Gastrocnemius medialis (tissue), 4 donors: ENCODE results near the gene LINGO1. TPM values are rescaled to one million over a fixed set of nuclear protein-coding genes. Genes with fewer than 3 reads are reported as not detected.

ENCODE experiments used
- ATAC-seq, 2 donors: fragments of 150-250 bp; one replicate each; pipeline ENCODE4 v1.9.1; 2016
- DNase-seq, 2 donors: peaks; one replicate each; pipeline ENCODE4 v3.0.0-alpha.2; 2019
- H3K27ac ChIP-seq, 4 donors: fragments of 200-600 bp; sonication (generic); 1 replicate in 1 of 4; 2 replicates in 3 of 4; pipeline ENCODE4 v1.5.1; 2016 to 2018; ENCODE audit warnings: mild to moderate bottlenecking in 2 of 4, moderate library complexity in 1 of 4
- H3K27me3 ChIP-seq, 3 donors: fragments of 200-600 bp; sonication (generic) in 2 of 3; 1 replicate in 1 of 3; 2 replicates in 2 of 3; pipeline versions ENCODE4 v1.5.1 to v1.6.0; 2016 to 2019; ENCODE audit warnings: mild to moderate bottlenecking in 1 of 3, moderate library complexity in 1 of 3
- H3K36me3 ChIP-seq, 2 donors: fragments of 200-600 bp; sonication (generic) in 1 of 2; one replicate each; pipeline ENCODE4 v1.5.1; 2017 to 2018
- H3K4me1 ChIP-seq, 2 donors: fragments of 200-600 bp; sonication (generic) in 1 of 2; one replicate each; pipeline ENCODE4 v1.5.1; 2016 to 2017; ENCODE audit warnings: mild to moderate bottlenecking in 2 of 2
- H3K4me3 ChIP-seq, 4 donors: fragments of 200-600 bp; sonication (generic) in 3 of 4; 1 replicate in 1 of 4; 2 replicates in 3 of 4; pipeline ENCODE4 v1.5.1; 2016 to 2019; ENCODE audit warnings: mild to moderate bottlenecking in 2 of 4
- H3K9me3 ChIP-seq, 3 donors: fragments of 200-600 bp; sonication (generic) in 2 of 3; 1 replicate in 1 of 3; 2 replicates in 2 of 3; pipeline ENCODE4 v1.5.1; 2016 to 2019
- CTCF ChIP-seq, 5 experiments: fragments of 450-650 bp in 3 of 5; fragments of 200-600 bp in 2 of 5; sonication (generic) in 2 of 5; IDR thresholded peaks in 4 of 5; conservative IDR thresholded peaks in 1 of 5; 1 replicate in 4 of 5; 2 replicates in 1 of 5; pipeline ENCODE4 v1.5.1; 2016 to 2019; ENCODE audit warnings: antibody characterized with exemption in 5 of 5, mild to moderate bottlenecking in 3 of 5, moderate library complexity in 3 of 5
- POLR2A ChIP-seq, 2 donors: fragments of 450-650 bp; IDR thresholded peaks; one replicate each; pipeline ENCODE4 v1.6.1; 2017; ENCODE audit warnings: antibody characterized with exemption in 2 of 2, mild to moderate bottlenecking in 2 of 2, moderate library complexity in 2 of 2
- in situ Hi-C, 4 donors: fragments of 200-750 bp; cut with MboI; loops; one replicate each; pipeline versions ENCODE4 v1.15.0 to v1.8.0; 2017; ENCODE audit warnings: low sequenced_read_pairs in 4 of 4
- intact Hi-C: fragments of 100-400 bp; cut with DNase I; formaldehyde crosslinking; loops from one replicate; pipeline ENCODE4 v1.15.1; 2023; ENCODE audit warnings: low total_unique reads
- total RNA-seq, 4 donors: library from RNA; depleted of rRNA; stranded (reverse); fragments of >200 nt; gene quantifications; one replicate each; pipeline versions ENCODE4 v1.1.0 to v1.2.3, GENCODE V29; 2016

The LINGO1 gene
- total RNA-seq, 4 donors from 2014 or later: 0.94 to 12.8 TPM; not detected in 2

DNA sequence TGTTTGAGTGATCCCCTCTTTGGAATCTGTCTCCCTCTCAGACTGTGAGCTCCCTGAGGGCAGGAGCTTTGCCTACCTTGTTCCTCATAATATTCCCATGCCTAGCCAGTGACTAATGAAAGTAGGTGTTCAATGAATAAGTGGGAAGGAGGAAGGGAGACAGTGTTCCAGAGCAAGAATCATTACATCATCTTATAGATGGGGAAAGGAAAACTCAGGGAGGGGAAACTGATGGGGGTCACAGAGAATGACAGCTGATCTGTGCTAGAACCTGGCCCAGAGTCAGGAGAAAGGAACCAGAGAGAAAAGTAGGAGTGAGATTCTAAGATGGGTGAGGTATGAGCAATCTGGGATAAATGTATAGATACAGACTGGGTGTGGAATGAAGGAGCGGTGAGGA, 29.9 kb downstream of the LINGO1 start:
- TF ChIP-seq POLR2A (IDR thresholded peaks at IDR 0.05) (no peak), CTCF (IDR thresholded peaks at IDR 0.05 in 4 of 5, conservative IDR thresholded peaks at IDR 0.05 in 1 of 5) (no peak)
- H3K4me1 ChIP-seq: no peaks in the 10 kb centered on the region
- no peaks in the 10 kb centered on the region for H3K9me3 ChIP-seq
- no peak for DNase-seq
- no peak for ATAC-seq
- H3K27me3 ChIP-seq: no peaks in the 10 kb centered on the region
- no peak overlapping the region for H3K27ac ChIP-seq
- H3K4me3 ChIP-seq: no peak overlapping the region
- intact Hi-C loops: no loop called here
- no peaks in the 10 kb centered on the region for H3K36me3 ChIP-seq
- in situ Hi-C loops: no loop called here

DNA sequence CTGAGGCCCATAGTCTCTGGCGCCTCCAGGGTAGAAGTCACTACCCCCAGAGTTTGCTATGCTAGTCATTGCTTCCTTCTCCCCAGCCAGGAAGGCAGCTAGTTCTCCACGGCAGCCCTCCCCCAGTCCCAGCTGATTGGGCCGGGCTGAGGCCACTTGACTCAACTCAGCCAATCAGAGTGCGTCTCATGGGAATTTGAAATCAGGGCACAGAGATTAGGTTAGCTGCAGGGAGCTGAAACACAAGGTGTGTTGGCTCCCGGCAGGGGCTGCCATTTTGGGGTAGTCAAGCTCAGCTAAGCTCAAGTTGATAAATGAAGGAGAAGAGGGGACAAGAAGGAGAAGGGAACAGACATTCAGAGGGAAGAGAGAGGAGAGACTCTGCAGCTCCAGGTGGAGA, 32.8 kb downstream of the LINGO1 start:
- Histone ChIP-seq H3K27me3 (no peaks in the 10 kb centered on the region), H3K4me1 (no peaks in the 10 kb centered on the region), H3K4me3 (no peak overlapping the region), H3K36me3 (no peaks in the 10 kb centered on the region), H3K9me3 (no peaks in the 10 kb centered on the region), H3K27ac (no peak overlapping the region)
- DNase-seq (no peak), ATAC-seq (no peak)
- TF ChIP-seq POLR2A (IDR thresholded peaks at IDR 0.05) (no peak), CTCF (IDR thresholded peaks at IDR 0.05 in 4 of 5, conservative IDR thresholded peaks at IDR 0.05 in 1 of 5) (no peak)
- in situ Hi-C loops (no loop called here), intact Hi-C loops (no loop called here)

- no peak overlapping the region for H3K27ac ChIP-seq
- H3K4me1 ChIP-seq: no peaks in the 10 kb centered on the region
- in situ Hi-C loops (no loop called here), intact Hi-C loops (no loop called here)
- DNase-seq (no peak), ATAC-seq (no peak)
- no peaks in the 10 kb centered on the region for H3K36me3 ChIP-seq
- H3K27me3 ChIP-seq: no peaks in the 10 kb centered on the region
- no peaks in the 10 kb centered on the region for H3K9me3 ChIP-seq
- TF ChIP-seq CTCF (IDR thresholded peaks at IDR 0.05 in 4 of 5, conservative IDR thresholded peaks at IDR 0.05 in 1 of 5) (no peak), POLR2A (IDR thresholded peaks at IDR 0.05) (no peak)
- H3K4me3 ChIP-seq: no peak overlapping the region
These were observed 33.4 kb downstream of the LINGO1 start for GRCh38 chr15:77599357-77599756.

- no peaks in the 10 kb centered on the region for H3K27me3 ChIP-seq
- ATAC-seq (no peak), DNase-seq (no peak)
- no peak for TF ChIP-seq POLR2A (IDR thresholded peaks at IDR 0.05)
- TF ChIP-seq CTCF (IDR thresholded peaks at IDR 0.05 in 4 of 5, conservative IDR thresholded peaks at IDR 0.05 in 1 of 5): no peak
- H3K4me1 ChIP-seq: no peaks in the 10 kb centered on the region
- H3K9me3 ChIP-seq: no peaks in the 10 kb centered on the region
- intact Hi-C loops (no loop called here), in situ Hi-C loops (no loop called here)
- H3K36me3 ChIP-seq: no peaks in the 10 kb centered on the region
- H3K27ac ChIP-seq: no peak overlapping the region
- H3K4me3 ChIP-seq: no peak overlapping the region
These were observed 34.1 kb downstream of the LINGO1 start for GRCh38 chr15:77598644-77599043.

DNA sequence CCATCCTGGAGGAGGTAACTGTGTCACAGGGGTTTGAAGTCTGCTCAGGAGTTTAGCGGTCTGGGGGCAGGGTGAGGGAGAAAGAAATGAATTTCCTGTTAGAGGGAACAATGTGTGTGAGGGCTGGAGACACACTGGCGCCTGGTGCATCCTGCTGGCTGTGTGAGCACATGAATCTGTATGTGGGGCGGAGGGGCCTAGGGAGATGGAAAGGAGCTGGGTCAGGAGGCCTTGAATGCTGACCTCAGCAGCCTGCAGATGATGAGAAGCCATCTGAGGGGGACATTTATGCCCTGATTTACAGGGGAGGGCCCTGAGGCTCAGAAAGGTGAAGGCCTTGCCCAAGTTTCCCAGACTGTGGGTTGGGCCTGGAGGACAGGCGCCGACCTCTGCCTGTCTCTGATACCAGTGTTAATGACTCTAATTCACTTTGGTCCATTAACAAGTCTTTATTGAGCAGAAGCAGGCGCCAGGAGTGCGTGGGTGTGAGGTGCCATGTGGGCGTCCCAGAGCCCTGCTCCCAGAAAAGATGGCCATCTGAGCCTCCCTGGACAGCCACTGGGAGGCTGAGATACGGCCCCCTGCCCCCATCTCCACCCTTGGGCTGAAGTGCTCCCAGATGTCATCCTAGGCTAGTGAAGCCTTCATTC, 34.8 kb downstream of the LINGO1 start:
- H3K27ac ChIP-seq: no peak overlapping the region
- TF ChIP-seq CTCF (IDR thresholded peaks at IDR 0.05 in 4 of 5, conservative IDR thresholded peaks at IDR 0.05 in 1 of 5): no peak
- TF ChIP-seq POLR2A (IDR thresholded peaks at IDR 0.05): no peak
- DNase-seq: no peak
- H3K4me3 ChIP-seq: no peak overlapping the region
- in situ Hi-C loops (no loop called here), intact Hi-C loops (no loop called here)
- no peaks in the 10 kb centered on the region for H3K4me1 ChIP-seq
- H3K36me3 ChIP-seq: no peaks in the 10 kb centered on the region
- H3K27me3 ChIP-seq: no peaks in the 10 kb centered on the region
- H3K9me3 ChIP-seq: no peaks in the 10 kb centered on the region
- ATAC-seq: no peak
